Measurements from ENCODE around the gene SERGEF.
A peak's percentile ranks its signal among the peaks of the same experiment; 100 is the strongest.

Gene SERGEF

DNA sequence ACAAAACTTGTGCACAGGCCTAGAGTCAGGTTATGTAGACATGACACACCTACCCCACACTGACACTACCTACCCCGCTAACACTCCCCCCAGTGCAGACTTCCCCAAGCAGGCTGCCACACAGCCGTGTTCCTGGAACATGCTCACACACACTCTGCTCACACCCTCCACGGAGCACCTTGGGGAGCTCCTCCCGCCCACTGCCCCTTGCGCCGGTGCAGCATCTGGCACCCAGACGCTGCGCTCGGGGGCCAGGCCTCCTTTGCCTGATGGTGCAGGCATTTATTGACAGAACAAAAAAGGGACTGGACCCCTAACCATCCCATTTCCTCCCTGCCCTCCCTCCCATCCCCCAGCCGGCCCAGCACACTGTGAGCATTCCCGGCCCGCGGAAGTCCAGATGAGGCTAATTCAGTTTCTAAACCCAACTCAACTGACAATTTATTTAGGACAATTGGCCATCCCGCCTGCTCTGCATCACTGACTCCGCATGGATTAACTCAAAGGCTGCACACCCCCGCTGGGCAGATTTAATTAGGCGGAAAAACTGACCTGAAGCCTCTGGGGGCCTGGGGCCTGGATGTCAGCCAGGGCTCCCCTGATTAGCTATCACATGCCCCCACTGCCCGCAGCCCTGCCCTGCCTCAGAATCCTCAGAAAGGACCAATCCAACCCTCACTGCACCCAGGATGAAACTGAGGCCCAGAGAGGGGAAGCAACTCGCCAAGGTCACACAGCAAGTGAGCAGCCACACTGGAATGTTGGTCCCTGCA, 248.2 kb downstream of the SERGEF start:
- peak; percentile 50; the same call in 1 of the 2 replicates for TF ChIP-seq GATA2 (IDR thresholded peaks at IDR 0.05; ENCODE audit: low read depth, low read length)
- TF ChIP-seq GATA3 (IDR thresholded peaks at IDR 0.05; ENCODE audit: low read depth, low read length), result no peak

DNA sequence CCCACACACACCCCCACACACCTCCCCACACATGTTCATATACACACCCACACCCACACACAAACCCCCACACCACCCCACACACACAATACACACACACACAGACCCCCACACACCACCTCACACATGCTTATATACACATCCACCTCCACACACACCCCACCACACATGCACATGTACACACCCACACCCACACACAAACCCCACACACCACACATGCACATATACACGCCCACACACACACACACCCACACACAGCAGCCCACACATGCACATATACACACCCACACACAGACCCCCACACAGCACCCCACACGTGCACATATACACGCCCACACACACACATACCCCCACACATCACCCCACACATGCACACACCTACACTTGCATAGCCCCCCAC, 249.1 kb downstream of the SERGEF start:
- no peak for TF ChIP-seq GATA3 (IDR thresholded peaks at IDR 0.05; ENCODE audit: low read depth, low read length)
- TF ChIP-seq GATA2 (IDR thresholded peaks at IDR 0.05; ENCODE audit: low read depth, low read length), result no peak

- no peak for TF ChIP-seq GATA3 (IDR thresholded peaks at IDR 0.05; ENCODE audit: low read depth, low read length)
- TF ChIP-seq GATA2 (IDR thresholded peaks at IDR 0.05; ENCODE audit: low read depth, low read length), result no peak
Measured at GRCh38 chr11:17763244-17763643, 249.6 kb downstream of the SERGEF start.

DNA sequence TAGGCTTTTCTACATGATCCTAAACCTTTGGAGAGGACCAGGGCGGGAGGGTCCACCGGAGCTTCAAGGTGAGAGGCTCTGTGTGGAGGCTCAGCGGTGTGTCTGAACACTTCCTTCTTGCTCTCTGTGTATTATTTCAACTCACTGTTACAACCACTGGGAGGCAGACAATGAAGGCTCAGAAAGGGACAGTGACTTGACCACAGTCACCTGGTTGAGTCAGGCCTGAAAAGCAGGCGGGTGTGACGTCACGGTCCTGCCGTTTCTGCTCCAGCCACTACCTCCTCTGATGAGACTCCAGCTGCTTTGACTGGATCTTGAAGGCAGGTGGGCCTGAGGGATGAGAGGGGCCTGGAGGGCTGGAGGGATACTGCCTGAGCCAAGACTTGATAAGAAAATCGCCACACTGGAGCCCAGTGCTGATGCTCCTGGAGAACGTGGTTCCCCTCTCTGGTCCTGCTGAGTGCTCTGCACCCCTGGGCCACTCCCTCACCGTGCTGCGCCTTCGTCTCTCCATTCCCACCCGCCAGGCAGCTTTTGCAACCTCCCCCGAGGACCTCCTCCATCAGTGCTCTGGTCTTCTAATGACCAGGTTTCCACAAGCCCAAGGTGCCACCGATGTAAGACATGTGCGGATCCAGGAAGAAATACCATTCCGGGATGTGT, 250.4 kb downstream of the SERGEF start:
- TF ChIP-seq GATA2 (IDR thresholded peaks at IDR 0.05; ENCODE audit: low read depth, low read length) (no peak), GATA3 (IDR thresholded peaks at IDR 0.05; ENCODE audit: low read depth, low read length) (no peak)

GRCh38 chr11:17760102-17761029, 252.5 kb downstream of the SERGEF start:
- TF ChIP-seq GATA3 (IDR thresholded peaks at IDR 0.05; ENCODE audit: low read depth, low read length) (no peak), GATA2 (IDR thresholded peaks at IDR 0.05; ENCODE audit: low read depth, low read length) (no peak)

DNA sequence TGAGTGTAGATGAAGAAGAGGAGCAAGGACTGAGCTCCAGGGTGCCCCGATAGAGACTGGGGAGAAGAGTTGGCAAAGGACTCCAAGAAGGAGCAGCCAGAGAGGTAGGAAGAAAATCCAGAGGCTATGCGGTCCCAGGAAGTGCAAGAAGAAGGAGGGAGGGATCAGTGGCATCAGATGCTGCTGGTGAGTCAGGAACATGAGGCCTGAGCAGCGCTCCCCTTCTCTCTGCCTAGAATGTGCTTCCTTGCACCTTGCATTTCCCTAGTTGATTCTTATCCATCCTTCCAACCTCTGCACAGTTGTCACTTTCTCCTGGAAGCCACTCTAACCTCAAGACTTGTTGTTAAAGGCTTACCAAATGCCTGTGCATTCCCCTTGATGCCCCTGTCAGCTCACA, 257.0 kb downstream of the SERGEF start:
- TF ChIP-seq GATA3 (IDR thresholded peaks at IDR 0.05; ENCODE audit: low read depth, low read length), result no peak
- no peak for TF ChIP-seq GATA2 (IDR thresholded peaks at IDR 0.05; ENCODE audit: low read depth, low read length)

DNA sequence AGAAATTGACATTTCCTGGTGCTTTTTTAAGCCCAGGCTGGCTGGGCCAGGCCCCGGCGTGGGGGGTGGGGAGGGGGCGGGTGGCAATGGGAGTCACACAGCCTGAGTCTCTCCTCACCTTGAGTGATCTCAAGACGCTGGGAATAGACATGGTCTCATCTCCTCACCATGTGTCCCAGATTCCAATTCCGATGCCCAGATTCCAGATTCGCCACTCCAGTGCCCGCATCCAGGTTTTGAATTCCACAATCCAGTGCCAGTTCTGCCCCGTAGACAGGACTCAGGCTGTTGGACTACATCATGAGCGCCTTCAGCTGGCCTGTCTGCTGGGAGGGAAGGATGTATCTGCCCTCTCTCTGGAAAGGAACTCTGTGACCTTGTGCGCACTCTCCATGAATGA, 259.2 kb downstream of the SERGEF start:
- no peak for TF ChIP-seq GATA2 (IDR thresholded peaks at IDR 0.05; ENCODE audit: low read depth, low read length)
- no peak for TF ChIP-seq GATA3 (IDR thresholded peaks at IDR 0.05; ENCODE audit: low read depth, low read length)

- no peak for TF ChIP-seq GATA2 (IDR thresholded peaks at IDR 0.05; ENCODE audit: low read depth, low read length)
- TF ChIP-seq GATA3 (IDR thresholded peaks at IDR 0.05; ENCODE audit: low read depth, low read length), result no peak
Measured at GRCh38 chr11:17753153-17753552, 259.7 kb downstream of the SERGEF start.

- no peak for TF ChIP-seq GATA2 (IDR thresholded peaks at IDR 0.05; ENCODE audit: low read depth, low read length)
- no peak for TF ChIP-seq GATA3 (IDR thresholded peaks at IDR 0.05; ENCODE audit: low read depth, low read length)
Measured at GRCh38 chr11:17752144-17752543, 260.7 kb downstream of the SERGEF start.

GRCh38 chr11:17751558-17751957, 261.3 kb downstream of the SERGEF start:
- TF ChIP-seq GATA3 (IDR thresholded peaks at IDR 0.05; ENCODE audit: low read depth, low read length) (no peak), GATA2 (IDR thresholded peaks at IDR 0.05; ENCODE audit: low read depth, low read length) (no peak)

- no peak for TF ChIP-seq GATA3 (IDR thresholded peaks at IDR 0.05; ENCODE audit: low read depth, low read length)
- TF ChIP-seq GATA2 (IDR thresholded peaks at IDR 0.05; ENCODE audit: low read depth, low read length), result no peak
Measured at GRCh38 chr11:17750801-17751165, 262.1 kb downstream of the SERGEF start.

GRCh38 chr11:17750013-17750800, 262.6 kb downstream of the SERGEF start:
- no peak for TF ChIP-seq GATA3 (IDR thresholded peaks at IDR 0.05; ENCODE audit: low read depth, low read length)
- TF ChIP-seq GATA2 (IDR thresholded peaks at IDR 0.05; ENCODE audit: low read depth, low read length), result no peak

Data from SH-SY5Y (cell line).